ENCODE data around the gene GPR35. TPM values are rescaled to one million over a fixed set of nuclear protein-coding genes. Genes with fewer than 3 reads are reported as not detected.

GPR35 gene
- total RNA-seq, 1 donor from 2014 or later: 5.4 TPM

- peaks cover 14% of the 10 kb centered on the region for H3K36me3 Mint-ChIP-seq
- H3K4me1 Mint-ChIP-seq: peaks cover 5% of the 10 kb centered on the region
- no peak overlapping the region for H3K27ac Mint-ChIP-seq
- TF ChIP-seq, protein P1, sequence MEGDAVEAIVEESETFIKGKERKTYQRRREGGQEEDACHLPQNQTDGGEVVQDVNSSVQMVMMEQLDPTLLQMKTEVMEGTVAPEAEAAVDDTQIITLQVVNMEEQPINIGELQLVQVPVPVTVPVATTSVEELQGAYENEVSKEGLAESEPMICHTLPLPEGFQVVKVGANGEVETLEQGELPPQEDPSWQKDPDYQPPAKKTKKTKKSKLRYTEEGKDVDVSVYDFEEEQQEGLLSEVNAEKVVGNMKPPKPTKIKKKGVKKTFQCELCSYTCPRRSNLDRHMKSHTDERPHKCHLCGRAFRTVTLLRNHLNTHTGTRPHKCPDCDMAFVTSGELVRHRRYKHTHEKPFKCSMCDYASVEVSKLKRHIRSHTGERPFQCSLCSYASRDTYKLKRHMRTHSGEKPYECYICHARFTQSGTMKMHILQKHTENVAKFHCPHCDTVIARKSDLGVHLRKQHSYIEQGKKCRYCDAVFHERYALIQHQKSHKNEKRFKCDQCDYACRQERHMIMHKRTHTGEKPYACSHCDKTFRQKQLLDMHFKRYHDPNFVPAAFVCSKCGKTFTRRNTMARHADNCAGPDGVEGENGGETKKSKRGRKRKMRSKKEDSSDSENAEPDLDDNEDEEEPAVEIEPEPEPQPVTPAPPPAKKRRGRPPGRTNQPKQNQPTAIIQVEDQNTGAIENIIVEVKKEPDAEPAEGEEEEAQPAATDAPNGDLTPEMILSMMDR (IDR thresholded peaks at IDR 0.05; ENCODE audit: unreplicated experiment): no peak
- H3K4me3 Mint-ChIP-seq: no peak overlapping the region
- no peak for DNase-seq (ENCODE audit: low spot score in 2 of 2, unreplicated experiment in 2 of 2)
- peaks cover 8% of the 10 kb centered on the region for H3K9me3 Mint-ChIP-seq
- H3K27me3 Mint-ChIP-seq (ENCODE audit: low read depth): no peaks in the 10 kb centered on the region
These were observed 5.0 kb upstream of the GPR35 start for GRCh38 chr2:240620149-240620731.

DNA sequence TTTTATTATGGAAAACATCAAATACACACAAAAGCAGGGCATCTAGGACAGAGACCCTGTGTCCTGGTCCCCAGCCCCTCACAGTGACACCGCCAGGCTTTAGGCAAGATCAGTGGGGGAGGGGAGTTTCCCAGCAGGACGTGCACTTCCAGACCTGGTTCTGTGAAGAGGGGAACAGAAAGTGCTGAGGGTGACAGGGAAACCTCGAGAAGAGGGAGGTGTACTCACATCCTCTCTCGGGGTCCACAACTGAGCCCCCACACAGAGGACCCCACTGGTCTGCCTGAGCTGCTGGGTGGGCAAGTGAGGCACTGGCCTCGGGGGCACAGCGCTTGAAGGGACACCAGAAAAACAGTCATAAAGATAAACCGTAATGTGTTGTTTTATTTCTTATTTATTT lies 4.4 kb upstream of the GPR35 start:
- DNase-seq (ENCODE audit: low spot score in 2 of 2, unreplicated experiment in 2 of 2): no peak
- Mint-ChIP-seq H3K4me3 (no peak overlapping the region), H3K9me3 (peaks cover 8% of the 10 kb centered on the region), H3K27me3 (ENCODE audit: low read depth) (no peaks in the 10 kb centered on the region), H3K4me1 (peaks cover 4% of the 10 kb centered on the region), H3K27ac (no peak overlapping the region), H3K36me3 (peaks cover 14% of the 10 kb centered on the region)
- TF ChIP-seq, protein P1 (IDR thresholded peaks at IDR 0.05; ENCODE audit: unreplicated experiment): no peak

GRCh38 chr2:240622060-240622411 lies 3.2 kb upstream of the GPR35 start:
- Mint-ChIP-seq H3K4me1 (peaks cover 4% of the 10 kb centered on the region), H3K9me3 (peaks cover 8% of the 10 kb centered on the region), H3K27ac (no peak overlapping the region), H3K4me3 (no peak overlapping the region), H3K27me3 (ENCODE audit: low read depth) (no peaks in the 10 kb centered on the region), H3K36me3 (peaks cover 12% of the 10 kb centered on the region)
- TF ChIP-seq, protein P1 (IDR thresholded peaks at IDR 0.05; ENCODE audit: unreplicated experiment): no peak
- DNase-seq (ENCODE audit: low spot score in 2 of 2, unreplicated experiment in 2 of 2): no peak

GRCh38 chr2:240622531-240623235 lies 2.6 kb upstream of the GPR35 start:
- H3K27me3 Mint-ChIP-seq (ENCODE audit: low read depth): no peaks in the 10 kb centered on the region
- DNase-seq (ENCODE audit: low spot score in 2 of 2, unreplicated experiment in 2 of 2): peak in 1 of 2 experiments; percentile 16
- H3K9me3 Mint-ChIP-seq: peaks cover 5% of the 10 kb centered on the region
- no peak overlapping the region for H3K27ac Mint-ChIP-seq
- peaks cover 11% of the 10 kb centered on the region for H3K36me3 Mint-ChIP-seq
- H3K4me1 Mint-ChIP-seq: peaks cover 4% of the 10 kb centered on the region
- TF ChIP-seq, protein P1 (IDR thresholded peaks at IDR 0.05; ENCODE audit: unreplicated experiment): no peak
- no peak overlapping the region for H3K4me3 Mint-ChIP-seq

- H3K9me3 Mint-ChIP-seq: no peaks in the 10 kb centered on the region
- H3K4me1 Mint-ChIP-seq: peaks cover 4% of the 10 kb centered on the region
- DNase-seq (ENCODE audit: low spot score in 2 of 2, unreplicated experiment in 2 of 2): peak in 1 of 2 experiments; percentile 15
- TF ChIP-seq, protein P1 (IDR thresholded peaks at IDR 0.05; ENCODE audit: unreplicated experiment): no peak
- no peaks in the 10 kb centered on the region for H3K27me3 Mint-ChIP-seq (ENCODE audit: low read depth)
- H3K4me3 Mint-ChIP-seq: no peak overlapping the region
- no peak overlapping the region for H3K27ac Mint-ChIP-seq
- H3K36me3 Mint-ChIP-seq: peaks cover 7% of the 10 kb centered on the region
These were observed 1.7 kb upstream of the GPR35 start for GRCh38 chr2:240623531-240624010.

Measured in mesothelial cell of epicardium (in vitro differentiated cells).